Measurements from ENCODE around the gene COLGALT1.

DNA sequence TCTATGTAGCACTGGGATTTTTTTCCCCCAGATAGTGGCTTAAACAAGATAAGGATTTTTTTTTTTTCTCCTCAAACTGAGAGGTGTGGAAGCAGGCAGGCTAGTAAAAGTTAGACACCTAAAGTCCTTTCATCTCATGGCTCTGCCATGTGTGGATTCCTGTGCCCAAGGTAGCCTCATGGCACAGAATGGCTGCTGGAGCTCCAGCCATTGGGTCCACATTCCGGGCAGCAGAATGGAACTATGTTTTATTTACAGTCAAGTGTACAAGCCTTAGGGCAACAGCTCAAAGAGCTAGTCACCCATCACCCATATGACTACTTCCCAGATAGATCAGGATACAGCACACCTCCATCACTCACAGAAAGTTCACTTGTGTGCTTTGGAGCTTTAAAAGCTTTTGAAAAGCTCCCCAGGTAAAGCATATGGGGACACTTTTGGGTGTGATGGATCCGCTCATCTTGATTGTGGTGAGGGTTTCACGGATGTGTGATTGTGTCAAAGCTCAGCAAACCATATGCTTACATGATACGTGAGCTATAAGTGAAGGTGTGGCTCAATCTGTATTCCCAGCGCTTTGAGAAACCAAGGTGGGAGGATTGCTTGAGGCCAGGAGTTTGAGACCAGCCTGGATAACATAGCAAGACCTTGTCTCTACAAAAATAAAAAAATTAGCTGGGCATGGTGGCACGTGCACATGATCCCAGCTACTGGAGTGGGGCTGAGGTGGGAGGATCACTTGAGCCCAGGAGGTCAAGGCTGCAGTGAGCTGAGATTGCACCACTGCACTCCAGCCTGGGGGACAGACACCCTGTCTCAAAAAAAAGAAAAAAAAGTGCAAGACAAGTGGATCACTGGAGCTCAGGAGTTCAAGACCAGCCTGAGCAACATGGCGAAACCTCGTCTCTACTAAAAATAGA, 25.9 kb upstream of the COLGALT1 start:
- no peak for TF ChIP-seq CREM (IDR thresholded peaks at IDR 0.05; ENCODE audit: low read depth)
- TF ChIP-seq, protein P1, sequence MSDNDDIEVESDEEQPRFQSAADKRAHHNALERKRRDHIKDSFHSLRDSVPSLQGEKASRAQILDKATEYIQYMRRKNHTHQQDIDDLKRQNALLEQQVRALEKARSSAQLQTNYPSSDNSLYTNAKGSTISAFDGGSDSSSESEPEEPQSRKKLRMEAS (CRISPR knock-in tag; IDR thresholded peaks at IDR 0.05) = no peak
- TF ChIP-seq FOXK2 (conservative IDR thresholded peaks at IDR 0.05 in 1 of 2, IDR thresholded peaks at IDR 0.05 in 1 of 2; ENCODE audit: low read depth in 2 of 2) = no peak
- no peak for TF ChIP-seq ZFP1 (CRISPR knock-in tag; IDR thresholded peaks at IDR 0.05)
- TF ChIP-seq GATAD2B (IDR thresholded peaks at IDR 0.05; ENCODE audit: borderline replicate concordance) = no peak
- TF ChIP-seq RFX5 (IDR thresholded peaks at IDR 0.05; ENCODE audit: low read depth, low read length) = no peak
- no peak for TF ChIP-seq TCF7L2 (IDR thresholded peaks at IDR 0.05; ENCODE audit: low read depth, low read length)
- no peak for TF ChIP-seq CEBPB (tag; IDR thresholded peaks at IDR 0.05)
- no peak for TF ChIP-seq GABPA (tag; conservative IDR thresholded peaks at IDR 0.05; ENCODE audit: low read depth)

Measured in K562 (cell line).